Trophoblast cell (in vitro differentiated cells and primary cell): ENCODE data around the gene STARD5.

ENCODE experiments used
- DNase-seq, 2 donors: peaks; one replicate each; pipeline ENCODE4 v3.0.0-alpha.2; 2016
- H2AFZ ChIP-seq: 2 replicates; pipeline ENCODE4 v1.6.1; 2013; ENCODE audit warnings: low read length, moderate library complexity, mild to moderate bottlenecking; ENCODE audit not compliant: insufficient read depth, poor library complexity
- H2AK5ac ChIP-seq: 2 replicates; pipeline ENCODE4 v1.6.1; 2013; ENCODE audit warnings: mild to moderate bottlenecking, low read length
- H2BK120ac ChIP-seq: 2 replicates; pipeline ENCODE4 v1.6.1; 2013; ENCODE audit warnings: low read length, mild to moderate bottlenecking, moderate library complexity; ENCODE audit not compliant: insufficient read depth, poor library complexity
- H2BK12ac ChIP-seq: 2 replicates; pipeline ENCODE4 v1.6.1; 2013; ENCODE audit warnings: mild to moderate bottlenecking, low read length, moderate library complexity
- H2BK5ac ChIP-seq: 2 replicates; pipeline ENCODE4 v1.6.1; 2013; ENCODE audit warnings: low read length, low read depth, moderate library complexity, mild to moderate bottlenecking; ENCODE audit not compliant: poor library complexity
- H3K14ac ChIP-seq: 2 replicates; pipeline ENCODE4 v1.6.1; 2013; ENCODE audit warnings: mild to moderate bottlenecking, low read length
- H3K18ac ChIP-seq: 2 replicates; pipeline ENCODE4 v1.6.1; 2013; ENCODE audit warnings: mild to moderate bottlenecking, low read length
- H3K23ac ChIP-seq: 2 replicates; pipeline ENCODE4 v1.6.1; 2013; ENCODE audit warnings: low read length
- H3K27ac ChIP-seq: 2 replicates; pipeline ENCODE4 v1.5.1; 2013; ENCODE audit warnings: low read depth, mild to moderate bottlenecking, inconsistent platforms, low read length, moderate library complexity
- H3K27me3 ChIP-seq: 2 replicates; pipeline ENCODE4 v1.6.1; 2013; ENCODE audit warnings: inconsistent platforms, mild to moderate bottlenecking, low read length, moderate library complexity; ENCODE audit not compliant: insufficient read depth
- H3K36me3 ChIP-seq, 2 experiments: 1 replicate in 1 of 2; 2 replicates in 1 of 2; pipeline ENCODE4 v1.6.1; 2013; ENCODE audit warnings: low read length in 2 of 2, mild to moderate bottlenecking in 2 of 2, moderate library complexity in 1 of 2; ENCODE audit not compliant: insufficient read depth in 2 of 2, control insufficient read depth in 1 of 2
- H3K4ac ChIP-seq: 2 replicates; pipeline ENCODE4 v1.6.1; 2013; ENCODE audit warnings: low read depth, mild to moderate bottlenecking, low read length, moderate library complexity
- H3K4me1 ChIP-seq, 2 experiments: 1 replicate in 1 of 2; 2 replicates in 1 of 2; pipeline ENCODE4 v1.6.1; 2013; ENCODE audit warnings: low read length in 2 of 2, mild to moderate bottlenecking in 2 of 2, moderate library complexity in 1 of 2; ENCODE audit not compliant: insufficient read depth in 2 of 2, control insufficient read depth in 1 of 2
- H3K4me2 ChIP-seq: 2 replicates; pipeline ENCODE4 v1.6.1; 2013; ENCODE audit warnings: inconsistent platforms, mild to moderate bottlenecking, low read length, moderate library complexity
- H3K4me3 ChIP-seq: 2 replicates; pipeline ENCODE4 v1.5.1; 2013; ENCODE audit warnings: mild to moderate bottlenecking, low read depth, low read length, inconsistent platforms
- H3K79me1 ChIP-seq: one replicate; pipeline ENCODE4 v1.6.1; 2013; ENCODE audit warnings: low read length
- H3K79me2 ChIP-seq: 2 replicates; pipeline ENCODE4 v1.6.1; 2013; ENCODE audit warnings: low read length, mild to moderate bottlenecking; ENCODE audit not compliant: control insufficient read depth, insufficient read depth, poor library complexity
- H3K9ac ChIP-seq: 2 replicates; pipeline ENCODE4 v1.6.1; 2013; ENCODE audit warnings: mild to moderate bottlenecking, low read length
- H3K9me3 ChIP-seq: 2 replicates; pipeline ENCODE4 v1.6.1; 2013; ENCODE audit warnings: low read depth, mild to moderate bottlenecking, control low read depth, inconsistent platforms, low read length; ENCODE audit not compliant: insufficient read depth
- H4K12ac ChIP-seq: 2 replicates; pipeline ENCODE4 v1.6.1; 2013; ENCODE audit warnings: low read depth, mild to moderate bottlenecking, low read length, moderate library complexity
- H4K8ac ChIP-seq: 2 replicates; pipeline ENCODE4 v1.6.1; 2013; ENCODE audit warnings: low read depth, mild to moderate bottlenecking, low read length, moderate library complexity
- H4K91ac ChIP-seq: one replicate; pipeline ENCODE4 v1.6.1; 2013; ENCODE audit warnings: low read depth, mild to moderate bottlenecking, low read length, moderate library complexity
- WGBS: extraction: QIAGEN DNeasy Blood & Tissue Kit; methylation state at CpG from one replicate; pipeline ENCODE4 v1.1.7; 2013; ENCODE audit warnings: missing lambda C conversion rate; ENCODE audit not compliant: insufficient read length, insufficient coverage; ENCODE audit errors: extremely low coverage; 5-methylcytosine and 5-hydroxymethylcytosine counted together

The STARD5 gene

GRCh38 chr15:81268340-81268739 lies 55.6 kb downstream of the STARD5 start:
- H3K4me2 ChIP-seq = no peak overlapping the region
- no peaks in the 10 kb centered on the region for H3K9me3 ChIP-seq
- H3K4me1 ChIP-seq = peaks cover 0 to 2% of the 10 kb centered on the region in 2 experiments
- H3K14ac ChIP-seq = no peak overlapping the region
- no peak for DNase-seq
- H3K4ac ChIP-seq = no peak overlapping the region
- H3K79me1 ChIP-seq = no peaks in the 10 kb centered on the region
- H3K27ac ChIP-seq = no peak overlapping the region
- H3K9ac ChIP-seq = no peak overlapping the region
- no peak overlapping the region for H2BK120ac ChIP-seq
- no peak overlapping the region for H4K91ac ChIP-seq
- no peak overlapping the region for H3K18ac ChIP-seq
- no peak overlapping the region for H2BK12ac ChIP-seq
- H4K12ac ChIP-seq = no peak overlapping the region
- no peaks in the 10 kb centered on the region for H3K36me3 ChIP-seq
- no peak overlapping the region for H2AK5ac ChIP-seq
- H3K79me2 ChIP-seq = no peaks in the 10 kb centered on the region
- no peak overlapping the region for H2AFZ ChIP-seq
- no peak overlapping the region for H3K4me3 ChIP-seq
- no peak overlapping the region for H4K8ac ChIP-seq
- H2BK5ac ChIP-seq = no peak overlapping the region
- no CpG with 5 or more reads among the region's 5 CpGs for WGBS
- H3K23ac ChIP-seq = no peak overlapping the region
- no peaks in the 10 kb centered on the region for H3K27me3 ChIP-seq

DNA sequence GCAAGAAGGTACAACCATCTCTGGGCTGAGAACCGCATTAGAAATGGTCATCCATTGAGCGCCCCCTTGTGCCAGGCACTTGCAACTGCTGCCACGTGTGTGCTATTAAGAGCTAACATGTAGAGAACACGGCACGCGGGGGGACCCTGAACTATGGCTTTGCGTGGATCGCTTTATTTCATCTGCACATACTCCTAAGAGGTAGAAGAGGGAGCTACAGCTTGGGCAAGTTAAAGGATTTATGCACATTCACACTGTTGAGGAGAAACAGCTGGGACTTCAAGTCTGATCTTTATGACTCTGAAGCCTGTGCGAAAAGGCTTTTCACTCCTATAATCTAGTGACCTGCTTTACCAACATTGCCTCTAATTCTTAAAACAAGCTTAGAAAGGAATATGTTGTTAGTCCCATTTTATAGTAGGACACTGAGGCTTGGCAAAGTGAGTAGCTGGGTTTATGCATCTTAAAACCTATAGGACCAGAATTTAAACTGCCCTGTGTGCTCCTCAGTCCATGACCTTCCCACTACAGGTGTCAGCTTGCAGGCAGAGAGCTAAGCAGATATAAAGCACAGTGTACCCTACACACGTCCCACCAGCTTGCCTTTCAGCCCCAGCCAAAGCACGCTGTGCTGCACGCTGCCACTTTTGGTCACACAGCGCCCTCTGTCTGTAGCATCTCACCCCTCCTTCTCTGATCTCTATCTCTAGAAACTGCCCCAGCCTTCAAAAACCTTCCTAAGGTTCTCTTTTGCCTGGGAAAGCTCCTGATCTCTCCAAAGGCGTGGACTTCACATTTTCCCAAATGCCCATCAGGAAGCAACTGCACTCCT lies 57.8 kb downstream of the STARD5 start:
- DNase-seq = peak; percentile 63 to 93
- H2BK12ac ChIP-seq = no peak overlapping the region
- H3K27me3 ChIP-seq = no peaks in the 10 kb centered on the region
- no peaks in the 10 kb centered on the region for H3K9me3 ChIP-seq
- H4K91ac ChIP-seq = no peak overlapping the region
- H2AK5ac ChIP-seq = no peak overlapping the region
- no peak overlapping the region for H3K9ac ChIP-seq
- no peaks in the 10 kb centered on the region for H3K79me1 ChIP-seq
- peaks cover 0 to 2% of the 10 kb centered on the region in 2 experiments for H3K4me1 ChIP-seq
- no peak overlapping the region for H3K4ac ChIP-seq
- no peak overlapping the region for H3K23ac ChIP-seq
- no peak overlapping the region for H2AFZ ChIP-seq
- WGBS = no CpG with 5 or more reads among the region's 14 CpGs
- no peak overlapping the region for H3K14ac ChIP-seq
- H3K36me3 ChIP-seq = no peaks in the 10 kb centered on the region
- H3K27ac ChIP-seq = no peak overlapping the region
- H4K8ac ChIP-seq = no peak overlapping the region
- no peak overlapping the region for H4K12ac ChIP-seq
- H3K79me2 ChIP-seq = no peaks in the 10 kb centered on the region
- no peak overlapping the region for H2BK120ac ChIP-seq
- H3K4me2 ChIP-seq = peak overlapping the region; percentile 46
- H3K18ac ChIP-seq = no peak overlapping the region
- no peak overlapping the region for H3K4me3 ChIP-seq
- H2BK5ac ChIP-seq = no peak overlapping the region

GRCh38 chr15:81265256-81265943 lies 58.5 kb downstream of the STARD5 start:
- no peak overlapping the region for H4K8ac ChIP-seq
- H4K91ac ChIP-seq = no peak overlapping the region
- H2BK5ac ChIP-seq = no peak overlapping the region
- H3K36me3 ChIP-seq = no peaks in the 10 kb centered on the region
- H2AFZ ChIP-seq = no peak overlapping the region
- no peak overlapping the region for H3K27ac ChIP-seq
- H3K4me3 ChIP-seq = no peak overlapping the region
- H3K14ac ChIP-seq = no peak overlapping the region
- H3K9ac ChIP-seq = no peak overlapping the region
- peak overlapping the region; percentile 46 for H3K4me2 ChIP-seq
- H3K4me1 ChIP-seq = peaks cover 0 to 2% of the 10 kb centered on the region in 2 experiments
- no peaks in the 10 kb centered on the region for H3K79me1 ChIP-seq
- no peak overlapping the region for H4K12ac ChIP-seq
- WGBS = no CpG with 5 or more reads among the region's 12 CpGs
- H3K4ac ChIP-seq = no peak overlapping the region
- no peak overlapping the region for H3K18ac ChIP-seq
- no peaks in the 10 kb centered on the region for H3K27me3 ChIP-seq
- no peak overlapping the region for H2AK5ac ChIP-seq
- H2BK120ac ChIP-seq = no peak overlapping the region
- no peaks in the 10 kb centered on the region for H3K9me3 ChIP-seq
- no peak overlapping the region for H3K23ac ChIP-seq
- no peak for DNase-seq
- H3K79me2 ChIP-seq = no peaks in the 10 kb centered on the region
- no peak overlapping the region for H2BK12ac ChIP-seq

- no peak overlapping the region for H2BK12ac ChIP-seq
Measured at GRCh38 chr15:81264072-81264857, 59.7 kb downstream of the STARD5 start.

More at GRCh38 chr15:81264072-81264857, 59.7 kb downstream of the STARD5 start:
- Histone ChIP-seq H3K23ac (no peak overlapping the region), H2AK5ac (no peak overlapping the region), H3K9me3 (no peaks in the 10 kb centered on the region), H3K18ac (no peak overlapping the region), H3K36me3 (no peaks in the 10 kb centered on the region), H3K4ac (no peak overlapping the region), H3K4me2 (no peak overlapping the region), H4K91ac (no peak overlapping the region), H4K8ac (no peak overlapping the region), H3K27ac (no peak overlapping the region), H3K4me1 (peaks cover 0 to 2% of the 10 kb centered on the region in 2 experiments), H4K12ac (no peak overlapping the region), H3K4me3 (no peak overlapping the region), H3K79me2 (no peaks in the 10 kb centered on the region), H2BK5ac (no peak overlapping the region), H3K27me3 (no peaks in the 10 kb centered on the region), H3K9ac (peak overlapping the region; percentile 33), H2AFZ (no peak overlapping the region), H3K79me1 (no peaks in the 10 kb centered on the region), H2BK120ac (no peak overlapping the region), H3K14ac (no peak overlapping the region)
- DNase-seq = no peak
- WGBS = no CpG with 5 or more reads among the region's 6 CpGs
